SK-N-SH treated with all-trans-retinoic acid at 6 μM for 48 hours (cell line): ENCODE results near the gene SNCB.

Experiments
- ATAC-seq: fragments of 200-7000 bp; cut with Tn5 transposase; 3 replicates; pipeline ENCODE4 v1.9.1; 2020; ENCODE audit warnings: mild to moderate bottlenecking, moderate library complexity
- BACH2 ChIP-seq: fragments of 250-450 bp; sonication (Bioruptor Pico); IDR thresholded peaks from 2 replicates; pipeline ENCODE4 v1.9.0; 2021; ENCODE audit warnings: mild to moderate bottlenecking, borderline replicate concordance
- CSDC2 ChIP-seq: fragments of 250-450 bp; sonication (Bioruptor Pico); IDR thresholded peaks from 2 replicates; pipeline ENCODE4 v1.5.0; 2020; ENCODE audit warnings: mild to moderate bottlenecking, moderate library complexity
- CSRNP3 ChIP-seq: fragments of 250-450 bp; sonication (Bioruptor Pico); IDR thresholded peaks from 2 replicates; pipeline ENCODE4 v1.5.1; 2021; ENCODE audit warnings: mild to moderate bottlenecking, moderate library complexity
- GLIS3 ChIP-seq: fragments of 250-450 bp; sonication (Bioruptor Pico); IDR thresholded peaks from 2 replicates; pipeline ENCODE4 v1.5.0; 2020; ENCODE audit warnings: mild to moderate bottlenecking, moderate library complexity
- ISL1 ChIP-seq: fragments of 250-450 bp; sonication (Bioruptor Pico); IDR thresholded peaks from 2 replicates; pipeline ENCODE4 v2.1.2; 2022; ENCODE audit warnings: mild to moderate bottlenecking, moderate library complexity
- OSR1 ChIP-seq: fragments of 250-450 bp; sonication (Bioruptor Pico); IDR thresholded peaks from 2 replicates; pipeline ENCODE4 v1.8.0; 2022; ENCODE audit warnings: moderate library complexity, mild to moderate bottlenecking, inconsistent platforms
- PATZ1 ChIP-seq: fragments of 250-450 bp; sonication (Bioruptor Pico); IDR thresholded peaks from 2 replicates; pipeline ENCODE4 v1.8.0; 2020; ENCODE audit warnings: mild to moderate bottlenecking, moderate library complexity, borderline replicate concordance
- POU6F1 ChIP-seq: fragments of 250-450 bp; sonication (Bioruptor Pico); IDR thresholded peaks from 2 replicates; pipeline ENCODE4 v1.8.0; 2021; ENCODE audit warnings: low read depth, mild to moderate bottlenecking, moderate library complexity, borderline replicate concordance
- RARB ChIP-seq: fragments of 250-450 bp; sonication (Bioruptor Pico); IDR thresholded peaks from 2 replicates; pipeline ENCODE4 v1.8.0; 2021; ENCODE audit warnings: mild to moderate bottlenecking, moderate library complexity
- SNAI2 ChIP-seq: fragments of 250-450 bp; sonication (Bioruptor Pico); IDR thresholded peaks from 2 replicates; pipeline ENCODE4 v1.5.0; 2020; ENCODE audit warnings: mild to moderate bottlenecking, moderate library complexity
- TCF4 ChIP-seq: fragments of 250-450 bp; sonication (Bioruptor Pico); IDR thresholded peaks from 2 replicates; pipeline ENCODE4 v1.8.0; 2021; ENCODE audit warnings: mild to moderate bottlenecking, moderate library complexity, borderline replicate concordance
- TSHZ2 ChIP-seq: fragments of 250-450 bp; sonication (Bioruptor Pico); IDR thresholded peaks from 2 replicates; pipeline ENCODE4 v1.5.0; 2020; ENCODE audit warnings: mild to moderate bottlenecking, moderate library complexity
- ZFP3 ChIP-seq: fragments of 250-450 bp; sonication (Bioruptor Pico); IDR thresholded peaks from 2 replicates; pipeline ENCODE4 v1.5.0; 2020; ENCODE audit warnings: mild to moderate bottlenecking, moderate library complexity
- ZNF565 ChIP-seq: fragments of 450-650 bp; formaldehyde crosslinking; conservative IDR thresholded peaks from 2 replicates; pipeline ENCODE4 v1.5.0; 2020; ENCODE audit warnings: low read depth, mild to moderate bottlenecking, moderate library complexity
- ZNF70 ChIP-seq: fragments of 450-650 bp; formaldehyde crosslinking; IDR thresholded peaks from 2 replicates; pipeline ENCODE4 v1.5.0; 2020; ENCODE audit warnings: mild to moderate bottlenecking, moderate library complexity
- ZNF8 ChIP-seq: fragments of 450-650 bp; formaldehyde crosslinking; IDR thresholded peaks from 2 replicates; pipeline ENCODE4 v1.5.0; 2020; ENCODE audit warnings: mild to moderate bottlenecking, moderate library complexity
- TF ChIP-seq, protein P1 (sequence below): fragments of 250-450 bp; sonication (Bioruptor Pico); IDR thresholded peaks from 2 replicates; pipeline ENCODE4 v1.5.1; 2020; ENCODE audit warnings: low read depth, mild to moderate bottlenecking, moderate library complexity

The SNCB gene

GRCh38 chr5:176596689-176597416, 33.5 kb downstream of the SNCB start (continued):
- no peak for TF ChIP-seq TSHZ2 (CRISPR knock-in tag)
- no peak for TF ChIP-seq CSRNP3 (CRISPR knock-in tag)
- TF ChIP-seq CSDC2 (CRISPR knock-in tag): no peak
- TF ChIP-seq ZNF70 (CRISPR knock-in tag): no peak
- no peak for TF ChIP-seq ZNF8 (CRISPR knock-in tag)
- TF ChIP-seq TCF4 (CRISPR knock-in tag): no peak
- no peak for TF ChIP-seq GLIS3 (CRISPR knock-in tag)
- TF ChIP-seq RARB (CRISPR knock-in tag): no peak
- TF ChIP-seq SNAI2 (CRISPR knock-in tag): no peak

DNA sequence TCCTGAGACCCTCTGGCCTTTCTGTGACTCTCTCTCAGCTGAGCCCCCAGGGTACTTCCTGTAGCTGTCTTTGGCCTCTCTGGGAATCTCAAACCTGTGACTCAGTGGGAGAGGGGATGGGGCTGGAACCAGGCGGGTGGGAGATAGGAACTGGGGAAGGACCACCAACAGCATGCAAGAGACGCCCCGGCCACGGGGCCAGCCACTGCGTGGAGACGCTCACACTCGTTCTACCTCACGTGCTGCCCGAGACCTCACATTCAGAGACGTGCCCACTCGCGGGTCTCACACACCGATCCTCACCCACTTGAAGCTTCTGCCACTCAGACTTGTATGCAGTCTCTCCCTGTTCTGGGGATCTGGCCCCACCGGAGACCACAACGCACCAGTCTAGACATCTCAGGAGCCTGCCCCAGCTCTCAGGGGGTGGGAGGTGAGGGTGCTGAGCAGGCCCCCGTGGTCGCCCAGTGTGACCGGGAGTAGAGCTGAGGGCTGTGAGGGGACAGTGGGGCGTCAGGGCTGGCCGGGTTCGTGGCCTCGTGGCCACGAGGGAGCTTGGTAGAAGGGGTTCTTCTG, 34.2 kb downstream of the SNCB start:
- no peak for ATAC-seq
- no peak for TF ChIP-seq POU6F1 (CRISPR knock-in tag)
- TF ChIP-seq, protein P1, sequence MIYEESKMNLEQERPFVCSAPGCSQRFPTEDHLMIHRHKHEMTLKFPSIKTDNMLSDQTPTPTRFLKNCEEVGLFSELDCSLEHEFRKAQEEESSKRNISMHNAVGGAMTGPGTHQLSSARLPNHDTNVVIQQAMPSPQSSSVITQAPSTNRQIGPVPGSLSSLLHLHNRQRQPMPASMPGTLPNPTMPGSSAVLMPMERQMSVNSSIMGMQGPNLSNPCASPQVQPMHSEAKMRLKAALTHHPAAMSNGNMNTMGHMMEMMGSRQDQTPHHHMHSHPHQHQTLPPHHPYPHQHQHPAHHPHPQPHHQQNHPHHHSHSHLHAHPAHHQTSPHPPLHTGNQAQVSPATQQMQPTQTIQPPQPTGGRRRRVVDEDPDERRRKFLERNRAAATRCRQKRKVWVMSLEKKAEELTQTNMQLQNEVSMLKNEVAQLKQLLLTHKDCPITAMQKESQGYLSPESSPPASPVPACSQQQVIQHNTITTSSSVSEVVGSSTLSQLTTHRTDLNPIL (CRISPR knock-in tag): no peak
- TF ChIP-seq CSDC2 (CRISPR knock-in tag): no peak
- TF ChIP-seq ZNF8 (CRISPR knock-in tag): no peak
- no peak for TF ChIP-seq OSR1 (CRISPR knock-in tag)
- TF ChIP-seq RARB (CRISPR knock-in tag): no peak
- no peak for TF ChIP-seq SNAI2 (CRISPR knock-in tag)
- no peak for TF ChIP-seq CSRNP3 (CRISPR knock-in tag)
- TF ChIP-seq ZNF565 (CRISPR knock-in tag): no peak
- no peak for TF ChIP-seq ZNF70 (CRISPR knock-in tag)
- no peak for TF ChIP-seq BACH2
- TF ChIP-seq PATZ1 (CRISPR knock-in tag): no peak
- TF ChIP-seq ISL1 (CRISPR knock-in tag): no peak
- no peak for TF ChIP-seq ZFP3 (CRISPR knock-in tag)
- TF ChIP-seq TSHZ2 (CRISPR knock-in tag): no peak
